GM06990 (cell line): ENCODE data around the gene MAP3K5.

Experiments
- DNase-seq: peaks from one replicate; pipeline ENCODE4 v3.0.0-alpha.2; 2011; ENCODE audit not compliant: insufficient read length; ENCODE audit errors: extremely low read depth
- H3K27me3 ChIP-seq: replicated peaks from 2 replicates; pipeline ENCODE4 v1.6.0; 2011; ENCODE audit warnings: low read length; ENCODE audit not compliant: control insufficient read depth, insufficient read depth
- H3K36me3 ChIP-seq: 2 replicates; pipeline ENCODE4 v1.5.1; 2011; ENCODE audit warnings: low read length; ENCODE audit not compliant: control insufficient read depth, insufficient read depth
- H3K4me3 ChIP-seq: replicated peaks from 2 replicates; pipeline ENCODE4 v1.5.1; 2011; ENCODE audit warnings: low read depth, mild to moderate bottlenecking, control low read depth, low read length
- CTCF ChIP-seq: IDR thresholded peaks from 2 replicates; pipeline ENCODE4 v1.5.1; 2011; ENCODE audit warnings: low read length, control low read depth, mild to moderate bottlenecking, inconsistent platforms; ENCODE audit not compliant: insufficient read depth, poor library complexity, severe bottlenecking

The MAP3K5 gene

GRCh38 chr6:136524936-136525413 is 267.3 kb downstream of the MAP3K5 start:
- TF ChIP-seq CTCF: no peak
- H3K4me3 ChIP-seq: no peak overlapping the region
- no peaks in the 10 kb centered on the region for H3K36me3 ChIP-seq
- no peak for DNase-seq
- peaks cover 3% of the 10 kb centered on the region; the same call in 1 of the 2 replicates for H3K27me3 ChIP-seq

GRCh38 chr6:136524339-136524935 is 267.8 kb downstream of the MAP3K5 start:
- TF ChIP-seq CTCF: no peak
- no peaks in the 10 kb centered on the region for H3K36me3 ChIP-seq
- no peak for DNase-seq
- H3K27me3 ChIP-seq: peaks cover 3% of the 10 kb centered on the region; the same call in 1 of the 2 replicates
- no peak overlapping the region for H3K4me3 ChIP-seq

GRCh38 chr6:136523196-136523595 is 269.1 kb downstream of the MAP3K5 start:
- peaks cover 3% of the 10 kb centered on the region; the same call in 1 of the 2 replicates for H3K27me3 ChIP-seq
- H3K36me3 ChIP-seq: no peaks in the 10 kb centered on the region
- H3K4me3 ChIP-seq: no peak overlapping the region
- DNase-seq: no peak
- no peak for TF ChIP-seq CTCF

- Histone ChIP-seq H3K36me3 (no peaks in the 10 kb centered on the region), H3K4me3 (no peak overlapping the region), H3K27me3 (peaks cover 3% of the 10 kb centered on the region; the same call in 1 of the 2 replicates)
- DNase-seq: no peak
- no peak for TF ChIP-seq CTCF
Measured at GRCh38 chr6:136522636-136523035, 269.6 kb downstream of the MAP3K5 start.

GRCh38 chr6:136521911-136522310 is 270.4 kb downstream of the MAP3K5 start:
- Histone ChIP-seq H3K36me3 (no peaks in the 10 kb centered on the region), H3K27me3 (peaks cover 3% of the 10 kb centered on the region; the same call in 1 of the 2 replicates), H3K4me3 (no peak overlapping the region)
- DNase-seq: no peak
- no peak for TF ChIP-seq CTCF
